Measurements from ENCODE around the gene IFNK. TPM values are rescaled to one million over a fixed set of nuclear protein-coding genes. Genes with fewer than 3 reads are reported as not detected.

IFNK gene, protein sequence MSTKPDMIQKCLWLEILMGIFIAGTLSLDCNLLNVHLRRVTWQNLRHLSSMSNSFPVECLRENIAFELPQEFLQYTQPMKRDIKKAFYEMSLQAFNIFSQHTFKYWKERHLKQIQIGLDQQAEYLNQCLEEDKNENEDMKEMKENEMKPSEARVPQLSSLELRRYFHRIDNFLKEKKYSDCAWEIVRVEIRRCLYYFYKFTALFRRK
- not detected for total RNA-seq

DNA sequence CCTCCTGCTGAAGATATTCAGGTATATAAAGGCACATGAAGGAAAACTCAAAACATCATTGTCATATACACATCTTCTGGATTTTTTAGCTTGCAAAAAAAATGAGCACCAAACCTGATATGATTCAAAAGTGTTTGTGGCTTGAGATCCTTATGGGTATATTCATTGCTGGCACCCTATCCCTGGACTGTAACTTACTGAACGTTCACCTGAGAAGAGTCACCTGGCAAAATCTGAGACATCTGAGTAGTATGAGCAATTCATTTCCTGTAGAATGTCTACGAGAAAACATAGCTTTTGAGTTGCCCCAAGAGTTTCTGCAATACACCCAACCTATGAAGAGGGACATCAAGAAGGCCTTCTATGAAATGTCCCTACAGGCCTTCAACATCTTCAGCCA is at the start of gene IFNK:
IFNK (plus strand) TSS at position 55 of the 400 bp plus-strand sequence; CDS start at position 102, 47 bp downstream.
- H3K27me3 Mint-ChIP-seq = peaks cover 15% of the 10 kb centered on the region
- H3K4me3 Mint-ChIP-seq = no peak within 1 kb of the TSS
- peaks cover 11% of the 10 kb centered on the region for H3K4me1 Mint-ChIP-seq
- no peaks in the 10 kb centered on the region for H3K9me3 Mint-ChIP-seq (ENCODE audit: low read depth)
- intact Hi-C loops (cut with DNase I, micrococcal nuclease) = loop anchor here in 1 of 2 experiments (10.0 kb wide), 2 partner anchors 361 to 489 kb away; no protein-coding TSS in a partner anchor
- ChIA-PET CTCF (interaction anchor here (1.0 to 4.2 kb wide), 3 partner anchors 13 to 192 kb away, joined by 3 to 19 read pairs (median 3); no protein-coding TSS in a partner anchor), POLR2A (interaction anchor here (0.6 kb wide), 1 partner anchor 26 kb away, joined by 3 read pairs; no protein-coding TSS in a partner anchor)
- ATAC-seq (peak; percentile 20), DNase-seq (no peak)
- no peak within 1 kb of the TSS for H3K27ac Mint-ChIP-seq
- peaks cover 2% of the 10 kb centered on the region for H3K36me3 Mint-ChIP-seq (ENCODE audit: low read depth)

DNA sequence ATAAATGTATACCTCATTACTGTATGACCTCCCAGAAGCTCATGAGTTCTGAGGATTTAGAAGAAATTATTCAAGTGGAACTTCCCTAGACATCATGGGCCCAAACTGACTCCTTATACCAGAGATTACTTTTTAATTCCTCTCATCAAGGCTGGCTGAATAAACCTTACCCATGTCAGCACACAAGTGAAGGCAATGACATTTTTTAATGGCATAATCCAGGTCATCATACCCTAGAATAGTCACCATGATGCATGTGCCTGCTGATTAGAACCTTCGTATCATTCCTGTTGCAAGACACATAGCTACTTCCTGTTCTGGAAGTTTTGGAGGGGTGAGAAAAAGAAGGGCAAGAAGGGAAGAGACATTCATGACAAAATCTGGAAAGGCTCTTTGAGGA is 49.8 kb upstream of the IFNK start:
- intact Hi-C loops (cut with DNase I, micrococcal nuclease) = no loop called here
- ChIA-PET CTCF (interaction anchor here (1.0 kb wide), 1 partner anchor 12 kb away, joined by 4 read pairs; no protein-coding TSS in a partner anchor), POLR2A (no interaction called here)
- H3K4me1 Mint-ChIP-seq = no peaks in the 10 kb centered on the region
- DNase-seq = no peak
- H3K9me3 Mint-ChIP-seq (ENCODE audit: low read depth) = peaks cover 12% of the 10 kb centered on the region
- H3K27ac Mint-ChIP-seq = no peak overlapping the region
- H3K4me3 Mint-ChIP-seq = no peak overlapping the region
- peaks cover 2% of the 10 kb centered on the region for H3K36me3 Mint-ChIP-seq (ENCODE audit: low read depth)
- no peak for ATAC-seq
- no peaks in the 10 kb centered on the region for H3K27me3 Mint-ChIP-seq

DNA sequence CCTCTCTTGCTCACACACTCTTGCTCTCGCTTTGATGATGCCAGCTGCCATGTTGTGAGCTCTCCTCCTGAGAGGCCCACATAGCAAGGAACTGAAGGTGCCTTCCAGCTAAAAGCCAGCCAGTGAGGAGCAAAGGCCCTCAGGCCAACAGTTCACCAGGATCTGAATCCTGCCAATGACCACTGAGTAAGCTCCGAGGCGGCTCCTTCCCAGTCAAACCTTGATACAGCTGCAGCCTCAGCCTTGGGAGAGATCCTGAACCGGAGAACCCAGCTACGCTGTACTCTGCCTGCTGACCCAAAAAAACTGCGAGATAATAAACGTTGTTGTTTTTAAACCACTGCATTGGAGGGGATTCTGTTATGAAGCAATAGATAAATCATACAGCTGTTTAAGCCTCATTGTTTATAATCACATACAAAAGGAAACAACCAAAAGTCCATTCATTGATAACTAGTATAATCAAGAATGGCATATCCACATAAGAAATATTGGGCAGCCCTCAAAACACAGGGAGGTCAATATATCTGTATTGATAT is 49.0 kb upstream of the IFNK start:
- no peak overlapping the region for H3K4me3 Mint-ChIP-seq
- no peak overlapping the region for H3K27ac Mint-ChIP-seq
- H3K4me1 Mint-ChIP-seq = no peaks in the 10 kb centered on the region
- peaks cover 2% of the 10 kb centered on the region for H3K36me3 Mint-ChIP-seq (ENCODE audit: low read depth)
- CTCF ChIA-PET = interaction anchor here (0.8 to 1.1 kb wide), 3 partner anchors 11 to 215 kb away, joined by 3 to 4 read pairs (median 3); no protein-coding TSS in a partner anchor
- no peak for ATAC-seq
- H3K27me3 Mint-ChIP-seq = no peaks in the 10 kb centered on the region
- POLR2A ChIA-PET = no interaction called here
- peaks cover 12% of the 10 kb centered on the region for H3K9me3 Mint-ChIP-seq (ENCODE audit: low read depth)
- intact Hi-C loops (cut with DNase I, micrococcal nuclease) = no loop called here
- DNase-seq = no peak

DNA sequence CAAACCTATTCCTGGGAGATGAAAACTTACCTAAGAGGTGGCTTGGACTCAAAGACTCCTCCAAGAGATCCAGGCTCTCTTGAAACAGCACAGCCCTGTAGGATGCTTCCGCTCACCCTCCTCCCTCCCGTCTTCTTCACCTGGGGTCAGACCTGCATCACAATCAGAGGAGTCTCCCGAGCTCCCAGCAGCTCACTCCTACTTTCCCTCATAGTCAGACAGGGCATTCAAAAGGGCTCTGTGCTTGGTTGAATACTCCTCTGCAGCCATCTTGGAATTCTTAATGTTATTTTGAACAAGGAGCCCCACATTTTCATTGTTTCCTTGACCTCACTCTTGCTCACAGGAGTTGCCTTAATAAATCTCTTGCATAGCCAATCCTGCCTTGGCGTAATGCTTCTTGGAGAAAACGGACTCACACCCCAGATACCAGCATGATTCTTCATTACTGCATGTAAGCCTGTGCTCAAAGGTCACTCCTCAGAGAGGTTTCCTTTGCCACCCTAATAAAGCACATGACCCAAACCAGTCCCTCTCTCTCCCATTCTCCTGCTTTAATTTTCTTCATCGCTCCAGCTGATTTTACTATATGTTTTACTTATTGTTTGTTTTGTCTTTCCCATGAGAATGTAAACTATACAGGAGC is 47.1 kb upstream of the IFNK start:
- ATAC-seq (no peak), DNase-seq (no peak)
- CTCF ChIA-PET = no interaction called here
- peaks cover 2% of the 10 kb centered on the region for H3K36me3 Mint-ChIP-seq (ENCODE audit: low read depth)
- intact Hi-C loops (cut with DNase I, micrococcal nuclease) = no loop called here
- H3K4me1 Mint-ChIP-seq = no peaks in the 10 kb centered on the region
- no peaks in the 10 kb centered on the region for H3K27me3 Mint-ChIP-seq
- POLR2A ChIA-PET = no interaction called here
- H3K9me3 Mint-ChIP-seq (ENCODE audit: low read depth) = peaks cover 12% of the 10 kb centered on the region
- no peak overlapping the region for H3K4me3 Mint-ChIP-seq
- H3K27ac Mint-ChIP-seq = no peak overlapping the region

DNA sequence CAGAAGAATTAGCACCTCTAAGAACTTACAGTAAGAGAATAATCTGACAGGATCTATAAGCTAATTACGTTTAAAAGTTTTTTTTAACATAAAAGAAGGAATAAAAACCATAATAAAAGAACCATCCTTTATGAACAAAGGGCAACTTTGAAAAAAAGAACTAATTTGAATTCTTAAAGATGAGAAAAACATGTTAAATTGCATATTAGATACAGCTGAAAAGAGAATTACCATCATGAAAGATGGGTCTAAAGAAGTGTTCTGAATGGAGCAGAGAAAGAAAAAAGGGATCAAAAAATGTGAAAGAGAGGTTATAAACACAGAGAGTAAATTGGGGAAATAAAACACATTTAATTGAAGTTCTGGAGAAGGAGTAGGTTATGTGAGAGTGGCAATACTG is 45.8 kb upstream of the IFNK start:
- Mint-ChIP-seq H3K4me1 (no peaks in the 10 kb centered on the region), H3K4me3 (no peak overlapping the region), H3K27me3 (no peaks in the 10 kb centered on the region), H3K36me3 (ENCODE audit: low read depth) (peaks cover 2% of the 10 kb centered on the region), H3K27ac (no peak overlapping the region), H3K9me3 (ENCODE audit: low read depth) (peaks cover 12% of the 10 kb centered on the region)
- intact Hi-C loops (cut with DNase I, micrococcal nuclease) = no loop called here
- ChIA-PET POLR2A (no interaction called here), CTCF (interaction anchor here (0.7 kb wide), 1 partner anchor 709 kb away, joined by 3 read pairs; no protein-coding TSS in a partner anchor)
- ATAC-seq = no peak
- no peak for DNase-seq

DNA sequence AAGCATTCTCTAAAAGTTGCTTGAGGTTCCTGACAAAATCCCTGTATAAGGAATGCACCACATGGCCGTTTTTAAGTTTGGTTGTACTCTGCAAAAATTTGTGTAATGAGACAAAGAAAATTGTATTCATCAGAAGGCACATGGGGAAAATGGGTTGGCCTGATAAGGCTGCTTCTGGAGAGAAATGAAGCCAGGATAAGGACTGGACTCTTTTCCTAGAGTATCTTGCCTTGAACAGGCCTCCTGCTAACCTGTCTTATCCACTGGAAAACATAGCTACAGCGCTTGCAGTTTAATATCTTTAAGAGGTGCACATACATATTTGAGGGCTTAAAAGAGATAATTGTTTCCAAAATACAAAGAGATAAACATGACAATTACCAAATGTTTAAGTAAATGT is 41.4 kb upstream of the IFNK start:
- POLR2A ChIA-PET = no interaction called here
- CTCF ChIA-PET = no interaction called here
- Mint-ChIP-seq H3K27me3 (no peaks in the 10 kb centered on the region), H3K9me3 (ENCODE audit: low read depth) (peaks cover 12% of the 10 kb centered on the region), H3K4me3 (no peak overlapping the region), H3K36me3 (ENCODE audit: low read depth) (peaks cover 2% of the 10 kb centered on the region), H3K4me1 (peaks cover 16% of the 10 kb centered on the region), H3K27ac (no peak overlapping the region)
- ATAC-seq (no peak), DNase-seq (no peak)
- intact Hi-C loops (cut with DNase I, micrococcal nuclease) = no loop called here

DNA sequence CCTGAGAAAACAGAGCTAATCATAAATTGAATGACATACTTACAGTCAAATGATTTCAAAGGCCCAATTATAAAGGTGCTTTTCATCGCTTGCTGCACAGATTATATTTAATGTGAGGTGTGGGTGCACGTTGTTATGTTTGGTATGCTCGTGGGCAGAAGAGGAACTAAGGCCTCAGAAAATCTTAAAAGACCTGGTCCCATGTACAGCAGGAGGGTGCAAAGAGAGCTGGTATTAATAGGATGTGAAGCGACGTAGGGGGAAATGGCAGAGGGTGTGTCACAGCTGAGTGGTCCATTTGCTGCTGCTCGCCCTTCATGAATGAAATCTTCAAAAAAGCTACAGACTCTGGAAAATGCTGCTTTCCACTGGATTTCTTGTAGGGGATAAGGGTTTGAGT is 40.5 kb upstream of the IFNK start:
- DNase-seq (no peak), ATAC-seq (no peak)
- Mint-ChIP-seq H3K36me3 (ENCODE audit: low read depth) (no peaks in the 10 kb centered on the region), H3K27ac (no peak overlapping the region), H3K4me3 (no peak overlapping the region), H3K27me3 (no peaks in the 10 kb centered on the region), H3K4me1 (peaks cover 16% of the 10 kb centered on the region), H3K9me3 (ENCODE audit: low read depth) (peaks cover 6% of the 10 kb centered on the region)
- ChIA-PET CTCF (interaction anchor here (1.1 kb wide), 1 partner anchor 22 kb away, joined by 3 read pairs; no protein-coding TSS in a partner anchor), POLR2A (no interaction called here)
- intact Hi-C loops (cut with DNase I, micrococcal nuclease) = no loop called here

DNA sequence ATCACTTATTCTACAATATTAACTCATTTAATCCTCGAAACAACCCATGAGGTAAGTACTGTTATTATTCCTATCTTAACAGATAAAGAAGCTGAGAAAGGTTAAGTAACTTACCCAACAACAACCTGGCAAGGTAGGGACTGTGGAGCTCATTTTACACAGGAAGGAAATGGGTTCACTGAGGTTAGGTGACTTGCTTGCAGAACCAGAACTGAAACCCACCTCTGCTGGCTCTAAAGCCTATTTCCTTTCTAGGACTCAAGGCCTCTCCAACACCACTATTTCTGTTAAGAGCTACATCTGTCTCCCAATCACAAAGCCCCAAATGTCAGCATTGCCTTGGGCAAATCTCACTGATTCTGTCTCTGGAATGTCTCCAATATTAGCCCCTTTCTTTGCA is 38.9 kb upstream of the IFNK start:
- H3K27ac Mint-ChIP-seq = no peak overlapping the region
- no peaks in the 10 kb centered on the region for H3K9me3 Mint-ChIP-seq (ENCODE audit: low read depth)
- intact Hi-C loops (cut with DNase I, micrococcal nuclease) = no loop called here
- H3K4me3 Mint-ChIP-seq = no peak overlapping the region
- CTCF ChIA-PET = interaction anchor here (1.5 kb wide), 1 partner anchor 23 kb away, joined by 3 read pairs; no protein-coding TSS in a partner anchor
- H3K4me1 Mint-ChIP-seq = peaks cover 18% of the 10 kb centered on the region
- DNase-seq (no peak), ATAC-seq (peak; percentile 65)
- POLR2A ChIA-PET = no interaction called here
- no peaks in the 10 kb centered on the region for H3K36me3 Mint-ChIP-seq (ENCODE audit: low read depth)
- no peaks in the 10 kb centered on the region for H3K27me3 Mint-ChIP-seq

DNA sequence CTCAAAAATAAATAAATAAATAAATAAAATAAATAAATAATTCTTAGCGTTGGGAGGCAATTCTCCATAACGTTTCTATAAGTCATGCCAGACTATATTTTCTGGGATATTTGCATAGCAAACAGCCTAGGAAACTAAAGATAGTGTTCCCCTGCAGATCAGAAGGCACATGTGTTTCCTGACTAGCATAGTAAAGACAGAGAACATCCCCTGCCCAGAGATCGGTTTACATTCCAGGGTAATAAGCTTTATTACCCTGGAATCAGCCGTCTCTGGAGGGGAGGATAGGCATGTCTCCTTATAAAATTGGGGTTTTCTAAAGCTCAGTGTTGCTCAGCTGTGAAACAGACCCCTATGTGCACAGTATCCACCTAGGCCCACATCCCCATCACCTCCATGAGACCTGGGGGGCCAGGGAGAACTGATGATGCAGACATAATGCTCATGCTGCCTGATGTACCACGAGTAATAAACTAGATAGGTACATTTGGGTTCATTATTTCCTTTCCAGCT is 36.9 kb upstream of the IFNK start:
- intact Hi-C loops (cut with DNase I, micrococcal nuclease) = no loop called here
- DNase-seq = no peak
- Mint-ChIP-seq H3K27ac (no peak overlapping the region), H3K9me3 (ENCODE audit: low read depth) (no peaks in the 10 kb centered on the region), H3K4me1 (peaks cover 18% of the 10 kb centered on the region), H3K27me3 (no peaks in the 10 kb centered on the region), H3K4me3 (no peak overlapping the region), H3K36me3 (ENCODE audit: low read depth) (no peaks in the 10 kb centered on the region)
- CTCF ChIA-PET = interaction anchor here (0.9 kb wide), 1 partner anchor 10 kb away, joined by 4 read pairs; no protein-coding TSS in a partner anchor
- POLR2A ChIA-PET = no interaction called here
- no peak for ATAC-seq

DNA sequence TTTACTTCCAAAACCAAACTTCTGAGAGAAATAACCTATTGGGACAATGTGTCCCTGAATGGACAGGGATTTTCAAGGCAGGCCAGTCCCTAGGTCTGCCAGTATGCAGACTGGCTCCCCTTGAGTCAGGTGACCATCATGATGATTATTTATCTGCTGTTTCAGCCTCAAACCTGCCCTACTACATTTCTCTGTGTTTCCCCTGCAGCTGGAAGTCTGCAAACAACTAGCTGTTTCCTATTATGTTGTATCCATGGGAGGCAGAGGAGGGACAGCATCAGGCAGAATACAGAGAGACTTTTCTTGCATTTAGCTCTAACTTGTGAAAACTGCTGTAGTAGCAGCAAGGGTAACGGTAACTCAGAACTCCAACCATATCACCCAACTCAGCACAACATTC is 36.2 kb upstream of the IFNK start:
- no peak overlapping the region for H3K27ac Mint-ChIP-seq
- no peaks in the 10 kb centered on the region for H3K27me3 Mint-ChIP-seq
- H3K9me3 Mint-ChIP-seq (ENCODE audit: low read depth) = no peaks in the 10 kb centered on the region
- DNase-seq = no peak
- H3K4me3 Mint-ChIP-seq = no peak overlapping the region
- POLR2A ChIA-PET = no interaction called here
- peaks cover 18% of the 10 kb centered on the region for H3K4me1 Mint-ChIP-seq
- no peaks in the 10 kb centered on the region for H3K36me3 Mint-ChIP-seq (ENCODE audit: low read depth)
- ATAC-seq = no peak
- CTCF ChIA-PET = interaction anchor here (0.7 to 0.9 kb wide), 2 partner anchors 10 to 25 kb away, joined by 3 to 4 read pairs; no protein-coding TSS in a partner anchor
- intact Hi-C loops (cut with DNase I, micrococcal nuclease) = no loop called here

DNA sequence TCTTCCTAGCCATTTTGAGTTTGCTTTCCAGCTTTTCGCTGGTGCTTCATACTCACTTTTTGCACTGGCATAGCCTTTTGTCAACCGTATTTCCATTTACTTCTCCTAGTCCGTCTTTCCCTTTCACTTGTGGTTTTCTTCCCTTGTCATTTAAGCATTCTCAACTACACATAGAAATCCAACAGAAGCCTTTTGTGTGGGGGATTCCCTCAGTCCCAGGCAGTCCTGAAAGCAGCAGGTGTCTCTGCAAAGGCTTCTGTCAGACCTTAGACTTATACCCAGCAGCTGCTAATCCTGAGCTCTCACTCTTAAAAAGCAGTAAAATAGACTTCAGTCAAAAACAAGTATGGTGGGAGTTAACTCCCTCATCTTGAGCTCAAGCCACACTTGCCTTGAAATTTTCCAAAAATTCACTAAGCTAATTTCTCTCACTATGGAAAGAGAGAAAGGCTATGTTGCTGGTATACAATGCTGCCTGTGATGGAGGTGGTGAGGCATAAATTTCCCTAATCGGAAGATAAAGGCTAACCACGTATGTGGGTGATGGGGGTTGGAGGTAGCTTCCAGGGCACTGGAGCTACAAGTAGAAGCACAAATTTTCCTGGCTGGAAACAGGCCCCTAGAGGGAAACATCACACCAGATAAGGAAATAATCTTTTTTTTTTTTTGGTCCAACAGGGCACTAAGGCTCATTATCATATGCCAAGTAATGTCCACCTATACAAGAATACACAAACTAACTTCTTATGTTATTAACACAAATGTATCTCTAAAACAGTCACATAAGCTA is 34.8 kb upstream of the IFNK start:
- ChIA-PET CTCF (interaction anchor here (0.6 to 1.1 kb wide), 4 partner anchors 27 to 215 kb away, joined by 3 to 5 read pairs (median 4); no protein-coding TSS in a partner anchor), POLR2A (no interaction called here)
- DNase-seq (no peak), ATAC-seq (peak; percentile 26)
- H3K36me3 Mint-ChIP-seq (ENCODE audit: low read depth) = no peaks in the 10 kb centered on the region
- intact Hi-C loops (cut with DNase I, micrococcal nuclease) = no loop called here
- no peaks in the 10 kb centered on the region for H3K27me3 Mint-ChIP-seq
- no peak overlapping the region for H3K27ac Mint-ChIP-seq
- H3K9me3 Mint-ChIP-seq (ENCODE audit: low read depth) = peaks cover 2% of the 10 kb centered on the region
- H3K4me3 Mint-ChIP-seq = no peak overlapping the region
- peaks cover 18% of the 10 kb centered on the region for H3K4me1 Mint-ChIP-seq
